ENCODE data around the gene HECA. TPM values are rescaled to one million over a fixed set of nuclear protein-coding genes. Genes with fewer than 3 reads are reported as not detected.
"Not testable (repeated sequence)": the region's sequence is repeated elsewhere in the genome, so short reads cannot be mapped to it uniquely, and the experiment has no call there.

Gene HECA
- total RNA-seq, 4 donors from 2014 or later: 31.9 to 39.3 (median 35.7) TPM

DNA sequence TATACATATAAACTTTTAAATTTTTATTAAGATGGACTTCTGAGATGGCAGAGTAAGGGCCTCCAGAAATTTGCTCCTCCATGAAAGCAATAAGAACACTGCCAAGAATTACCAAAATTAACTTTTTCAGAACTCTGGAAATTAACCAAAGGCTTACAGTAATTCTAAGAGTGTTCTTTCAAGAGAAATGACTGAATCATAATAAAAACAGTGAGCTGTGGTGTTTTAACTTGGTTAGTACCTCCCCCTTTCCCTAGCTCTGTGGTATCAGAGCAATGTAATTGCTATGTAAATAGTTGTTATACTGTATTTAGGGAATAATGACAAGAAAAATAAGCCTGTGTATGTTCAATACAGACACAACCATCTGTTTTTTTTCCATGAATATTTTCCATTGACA lies 19.0 kb downstream of the HECA start:
- no peaks in the 10 kb centered on the region for H3K27me3 ChIP-seq
- H3K9me3 ChIP-seq: no peaks in the 10 kb centered on the region
- H3K36me3 ChIP-seq: peaks cover 0 to 3% (median 0%) of the 10 kb centered on the region in 3 donors
- TF ChIP-seq EP300 (IDR thresholded peaks at IDR 0.05) (no peak), POLR2A (IDR thresholded peaks at IDR 0.05) (no peak)
- TF ChIP-seq, protein P1, sequence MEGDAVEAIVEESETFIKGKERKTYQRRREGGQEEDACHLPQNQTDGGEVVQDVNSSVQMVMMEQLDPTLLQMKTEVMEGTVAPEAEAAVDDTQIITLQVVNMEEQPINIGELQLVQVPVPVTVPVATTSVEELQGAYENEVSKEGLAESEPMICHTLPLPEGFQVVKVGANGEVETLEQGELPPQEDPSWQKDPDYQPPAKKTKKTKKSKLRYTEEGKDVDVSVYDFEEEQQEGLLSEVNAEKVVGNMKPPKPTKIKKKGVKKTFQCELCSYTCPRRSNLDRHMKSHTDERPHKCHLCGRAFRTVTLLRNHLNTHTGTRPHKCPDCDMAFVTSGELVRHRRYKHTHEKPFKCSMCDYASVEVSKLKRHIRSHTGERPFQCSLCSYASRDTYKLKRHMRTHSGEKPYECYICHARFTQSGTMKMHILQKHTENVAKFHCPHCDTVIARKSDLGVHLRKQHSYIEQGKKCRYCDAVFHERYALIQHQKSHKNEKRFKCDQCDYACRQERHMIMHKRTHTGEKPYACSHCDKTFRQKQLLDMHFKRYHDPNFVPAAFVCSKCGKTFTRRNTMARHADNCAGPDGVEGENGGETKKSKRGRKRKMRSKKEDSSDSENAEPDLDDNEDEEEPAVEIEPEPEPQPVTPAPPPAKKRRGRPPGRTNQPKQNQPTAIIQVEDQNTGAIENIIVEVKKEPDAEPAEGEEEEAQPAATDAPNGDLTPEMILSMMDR (IDR thresholded peaks at IDR 0.05): no peak
- DNase-seq (ENCODE audit: low spot score in 2 of 2): no peak
- H3K4me3 ChIP-seq: no peak overlapping the region
- no peak overlapping the region for H3K27ac ChIP-seq
- H3K4me1 ChIP-seq: peaks cover 0 to 68% (median 21%) of the 10 kb centered on the region in 4 donors

DNA sequence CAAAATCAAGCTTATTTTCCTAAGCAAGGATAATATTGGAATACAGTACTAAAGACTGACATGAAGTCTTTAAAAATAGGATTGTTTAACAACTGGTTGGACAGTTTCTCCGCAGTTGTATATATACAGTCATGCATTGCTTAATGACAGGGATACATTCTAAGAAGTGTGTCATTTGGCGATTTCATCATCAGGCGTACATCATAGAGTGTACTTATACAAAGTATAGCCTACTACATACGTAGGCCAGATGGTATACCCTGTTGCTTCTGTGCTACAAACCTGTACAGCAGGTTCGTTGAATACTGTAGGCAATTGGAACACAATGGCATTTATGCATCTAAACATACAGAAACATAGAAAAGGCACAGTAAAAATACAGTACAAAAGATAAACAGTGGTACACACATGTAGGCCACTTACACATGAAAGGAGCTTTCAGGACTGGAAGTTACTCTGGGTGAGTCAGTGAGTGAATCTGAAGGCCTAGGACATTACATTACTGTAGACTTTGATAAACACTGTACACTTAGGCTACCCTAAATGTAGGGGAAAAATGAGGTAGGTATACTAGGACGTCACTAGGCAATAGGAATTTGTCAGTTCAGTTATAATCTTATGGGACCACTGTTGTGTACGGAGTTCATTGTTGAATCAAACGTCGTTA lies 20.1 kb downstream of the HECA start:
- Histone ChIP-seq H3K4me3 (no peak overlapping the region), H3K27ac (no peak overlapping the region), H3K4me1 (peaks cover 0 to 56% (median 16%) of the 10 kb centered on the region in 4 donors), H3K36me3 (peaks cover 0 to 3% (median 0%) of the 10 kb centered on the region in 3 donors), H3K27me3 (no peaks in the 10 kb centered on the region), H3K9me3 (no peaks in the 10 kb centered on the region)
- 96% methylated on average over 9 of the region's 9 CpGs for WGBS, 2 donors
- DNase-seq (ENCODE audit: low spot score in 2 of 2): no peak
- TF ChIP-seq, protein P1 (IDR thresholded peaks at IDR 0.05): no peak
- no peak for TF ChIP-seq POLR2A (IDR thresholded peaks at IDR 0.05)
- no peak for TF ChIP-seq EP300 (IDR thresholded peaks at IDR 0.05)

DNA sequence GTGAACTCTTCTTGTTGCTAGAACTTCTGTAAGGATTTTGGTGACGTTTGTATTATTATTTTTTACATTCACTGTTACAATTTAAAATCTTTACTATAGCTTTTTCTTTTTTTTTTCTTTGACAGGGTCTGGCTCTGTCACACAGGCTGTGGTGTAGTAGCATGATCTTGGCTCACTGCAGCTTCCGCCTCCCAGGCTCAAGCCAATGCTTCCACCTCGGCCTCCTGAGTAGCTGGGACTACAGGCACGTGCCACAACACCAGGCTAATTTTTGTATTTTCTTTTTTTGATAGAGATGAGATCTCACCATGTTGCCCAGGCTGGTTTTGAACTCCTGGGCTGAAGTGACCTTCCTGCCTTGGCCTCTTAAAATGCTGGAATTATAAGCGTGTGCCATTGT lies 21.2 kb downstream of the HECA start:
- Histone ChIP-seq H3K4me1 (peaks cover 0 to 54% (median 16%) of the 10 kb centered on the region in 4 donors), H3K27ac (no peak overlapping the region), H3K4me3 (no peak overlapping the region), H3K27me3 (no peaks in the 10 kb centered on the region), H3K36me3 (peaks cover 0 to 3% (median 0%) of the 10 kb centered on the region in 3 donors), H3K9me3 (no peaks in the 10 kb centered on the region)
- no peak for DNase-seq (ENCODE audit: low spot score in 2 of 2)
- TF ChIP-seq, protein P1 (IDR thresholded peaks at IDR 0.05): no peak
- TF ChIP-seq EP300 (IDR thresholded peaks at IDR 0.05) (no peak), POLR2A (IDR thresholded peaks at IDR 0.05) (no peak)
- WGBS, 2 donors: 81 to 92% methylated on average over 5 of the region's 5 CpGs

DNA sequence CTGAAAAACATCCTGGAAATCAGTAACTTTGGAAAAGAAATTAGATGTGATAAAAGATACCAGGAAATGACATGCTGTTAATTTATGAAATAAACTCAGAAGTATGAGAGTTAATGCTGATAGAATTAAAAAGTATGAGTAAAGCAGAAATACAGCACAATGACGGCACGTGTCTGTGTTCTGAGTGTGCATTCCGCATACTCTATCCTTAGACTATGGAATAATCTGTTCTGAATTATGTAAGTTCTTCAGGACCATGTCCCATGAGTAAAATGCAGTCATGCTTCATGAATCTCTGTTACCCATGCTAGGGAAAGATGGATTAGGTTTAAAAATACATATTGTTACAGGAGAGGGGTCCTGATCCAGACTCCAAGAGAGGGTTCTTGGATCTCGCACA lies 21.7 kb downstream of the HECA start:
- Histone ChIP-seq H3K36me3 (peaks cover 0 to 3% (median 0%) of the 10 kb centered on the region in 3 donors), H3K9me3 (no peaks in the 10 kb centered on the region), H3K27me3 (no peaks in the 10 kb centered on the region), H3K27ac (no peak overlapping the region), H3K4me3 (no peak overlapping the region), H3K4me1 (peaks cover 0 to 53% (median 16%) of the 10 kb centered on the region in 4 donors)
- no peak for DNase-seq (ENCODE audit: low spot score in 2 of 2)
- WGBS, 2 donors: 85 to 87% methylated on average over 4 of the region's 4 CpGs
- TF ChIP-seq, protein P1 (IDR thresholded peaks at IDR 0.05): no peak
- TF ChIP-seq EP300 (IDR thresholded peaks at IDR 0.05) (no peak), POLR2A (IDR thresholded peaks at IDR 0.05) (no peak)

DNA sequence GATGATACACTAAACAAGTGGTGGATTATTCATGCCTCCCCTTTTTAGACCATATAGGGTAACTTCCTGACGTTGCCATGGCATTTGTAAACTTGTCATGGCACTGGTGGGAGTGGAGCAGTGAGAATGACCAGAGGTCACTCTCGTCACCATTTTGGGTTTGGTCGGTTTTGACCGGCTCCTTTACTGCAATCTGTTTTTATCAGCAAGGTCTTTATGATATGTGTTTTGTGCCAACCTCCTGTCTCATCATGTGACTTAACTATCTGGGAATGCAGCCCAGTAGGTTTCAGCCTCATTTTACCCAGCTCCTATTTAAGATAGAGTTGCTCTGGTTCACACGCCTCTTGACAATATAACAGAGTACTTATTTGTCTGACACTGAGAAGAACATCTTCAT lies 22.2 kb downstream of the HECA start:
- not testable (repeated sequence) for H3K27ac ChIP-seq; H3K36me3 ChIP-seq; H3K27me3 ChIP-seq; DNase-seq (ENCODE audit: low spot score in 2 of 2); H3K9me3 ChIP-seq; H3K4me3 ChIP-seq
- 73 to 90% methylated on average over 5 of the region's 5 CpGs for WGBS, 2 donors
- peaks cover 0 to 51% (median 16%) of the 10 kb centered on the region in 4 donors for H3K4me1 ChIP-seq
